ENCODE results near the gene ADGRV1.

The ADGRV1 gene

GRCh38 chr5:90878549-90879196, 320.1 kb downstream of the ADGRV1 start:
- no peak for DNase-seq

- DNase-seq = no peak
Measured at GRCh38 chr5:90881626-90882150, 323.1 kb downstream of the ADGRV1 start.

GRCh38 chr5:90882448-90882847, 323.9 kb downstream of the ADGRV1 start:
- no peak for DNase-seq

- no peak for DNase-seq
Measured at GRCh38 chr5:90885180-90885868, 326.7 kb downstream of the ADGRV1 start.

- DNase-seq = no peak
Measured at GRCh38 chr5:90886381-90886780, 327.8 kb downstream of the ADGRV1 start.

- DNase-seq = peak; percentile 5
Measured at GRCh38 chr5:90888511-90889324, 330.1 kb downstream of the ADGRV1 start.

- no peak for DNase-seq
Measured at GRCh38 chr5:90889325-90889600, 330.7 kb downstream of the ADGRV1 start.

GRCh38 chr5:90890180-90890579, 331.6 kb downstream of the ADGRV1 start:
- no peak for DNase-seq

GRCh38 chr5:90894866-90895420, 336.3 kb downstream of the ADGRV1 start:
- no peak for DNase-seq

- no peak for DNase-seq
Measured at GRCh38 chr5:90897618-90898017, 339.0 kb downstream of the ADGRV1 start.

GRCh38 chr5:90898326-90899013, 339.9 kb downstream of the ADGRV1 start:
- no peak for DNase-seq

GRCh38 chr5:90899014-90899604, 340.5 kb downstream of the ADGRV1 start:
- DNase-seq = no peak

GRCh38 chr5:90901261-90901660, 342.7 kb downstream of the ADGRV1 start:
- DNase-seq = no peak

- no peak for DNase-seq
Measured at GRCh38 chr5:90902170-90902569, 343.6 kb downstream of the ADGRV1 start.

GRCh38 chr5:90902651-90903386, 344.2 kb downstream of the ADGRV1 start:
- DNase-seq = no peak

GRCh38 chr5:90909101-90909503, 350.5 kb downstream of the ADGRV1 start:
- no peak for DNase-seq

- no peak for DNase-seq
Measured at GRCh38 chr5:90909940-90910339, 351.3 kb downstream of the ADGRV1 start.

- DNase-seq = peak; percentile 44
Measured at GRCh38 chr5:90911169-90911568, 352.6 kb downstream of the ADGRV1 start.

- no peak for DNase-seq
Measured at GRCh38 chr5:90912476-90912875, 353.9 kb downstream of the ADGRV1 start.

GRCh38 chr5:90915393-90915792, 356.8 kb downstream of the ADGRV1 start:
- no peak for DNase-seq

- no peak for DNase-seq
Measured at GRCh38 chr5:90916947-90917800, 358.6 kb downstream of the ADGRV1 start.
